ENCODE data around the gene SUMO4. TPM values are rescaled to one million over a fixed set of nuclear protein-coding genes. Genes with fewer than 3 reads are reported as not detected.

Gene SUMO4
- total and polyA plus RNA-seq, 9 of the 15 experiments (the other 6 are each of a cell fraction or from before 2014, with no cell fraction given), result 0.20 to 1.9 (median 0.50) TPM; not detected in 2

DNA sequence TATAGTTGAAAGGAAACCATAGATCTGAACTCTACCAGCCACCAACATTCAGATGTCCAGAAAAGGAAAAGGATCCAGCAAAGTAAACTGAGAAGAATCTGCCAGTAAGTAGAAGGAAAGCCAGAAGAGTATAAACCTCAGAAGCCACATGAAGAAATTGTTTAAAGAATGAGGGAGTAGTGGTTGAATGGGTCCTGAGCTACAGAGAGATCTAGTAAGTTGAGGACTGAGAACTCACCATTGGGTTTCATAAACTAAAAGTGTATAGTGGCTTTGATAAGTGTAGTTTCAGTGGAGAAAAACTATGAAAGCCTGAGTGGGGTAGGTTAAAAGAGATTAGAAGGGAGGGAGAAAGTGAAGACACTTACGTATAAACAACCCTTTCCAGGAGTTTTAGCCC lies 32.0 kb upstream of the SUMO4 start:
- 57% methylated on average over 1 of the region's 1 CpG for WGBS (ENCODE audit: insufficient coverage, low coverage, missing lambda C conversion rate)
- H3K36me3 ChIP-seq (ENCODE audit: control insufficient read depth, insufficient read depth, low read length), result peaks cover 11% of the 10 kb centered on the region; the same call in 1 of the 3 replicates
- no peaks in the 10 kb centered on the region for H3K27me3 ChIP-seq (ENCODE audit: control insufficient read depth in 2 of 2, insufficient read depth in 2 of 2, low read length in 2 of 2)
- FAIRE-seq, result no peak
- H3K9ac ChIP-seq (ENCODE audit: insufficient read depth in 1 of 2, low read depth in 2 of 2, low read length in 2 of 2), result no peak overlapping the region
- H3K79me2 ChIP-seq (ENCODE audit: control insufficient read depth, insufficient read depth, low read length), result peaks cover 48% of the 10 kb centered on the region
- CTCF ChIA-PET (ENCODE audit: low intra/inter-chr PET ratio), result no interaction called here
- H3K9me3 ChIP-seq (replicated peaks; ENCODE audit: control insufficient read depth, insufficient read depth, low read depth, low read length), result no peaks in the 10 kb centered on the region
- peaks cover 3% of the 10 kb centered on the region for H3K9me1 ChIP-seq (ENCODE audit: control insufficient read depth, insufficient read depth, low read length)
- no peak overlapping the region for H3K27ac ChIP-seq (ENCODE audit: extremely low read depth, low read depth, low read length)
- POLR2A ChIA-PET, result interaction anchor here (0.8 to 1.2 kb wide), 2 partner anchors 9 to 10 kb away, joined by 3 read pairs; no protein-coding TSS in a partner anchor
- BruUV-seq (replicated peaks), result no TSS peak
- H3K4me2 ChIP-seq (ENCODE audit: insufficient read depth, low read length), result no peak overlapping the region
- TF ChIP-seq NFE2 (IDR thresholded peaks at IDR 0.05; ENCODE audit: low read depth) (no peak), ZNF57 (CRISPR knock-in tag; IDR thresholded peaks at IDR 0.05) (no peak), KDM2B (CRISPR knock-in tag; IDR thresholded peaks at IDR 0.05) (no peak), FOXJ3 (CRISPR knock-in tag; IDR thresholded peaks at IDR 0.05) (no peak), TCF7L2 (IDR thresholded peaks at IDR 0.05; ENCODE audit: low read depth, low read length) (no peak), KLF10 (CRISPR knock-in tag; IDR thresholded peaks at IDR 0.05) (no peak), BCL6 (CRISPR knock-in tag; IDR thresholded peaks at IDR 0.05) (no peak), TCF3 (CRISPR knock-in tag; IDR thresholded peaks at IDR 0.05) (no peak), ZNF668 (CRISPR knock-in tag; IDR thresholded peaks at IDR 0.05) (no peak)
- TF ChIP-seq, protein P1, sequence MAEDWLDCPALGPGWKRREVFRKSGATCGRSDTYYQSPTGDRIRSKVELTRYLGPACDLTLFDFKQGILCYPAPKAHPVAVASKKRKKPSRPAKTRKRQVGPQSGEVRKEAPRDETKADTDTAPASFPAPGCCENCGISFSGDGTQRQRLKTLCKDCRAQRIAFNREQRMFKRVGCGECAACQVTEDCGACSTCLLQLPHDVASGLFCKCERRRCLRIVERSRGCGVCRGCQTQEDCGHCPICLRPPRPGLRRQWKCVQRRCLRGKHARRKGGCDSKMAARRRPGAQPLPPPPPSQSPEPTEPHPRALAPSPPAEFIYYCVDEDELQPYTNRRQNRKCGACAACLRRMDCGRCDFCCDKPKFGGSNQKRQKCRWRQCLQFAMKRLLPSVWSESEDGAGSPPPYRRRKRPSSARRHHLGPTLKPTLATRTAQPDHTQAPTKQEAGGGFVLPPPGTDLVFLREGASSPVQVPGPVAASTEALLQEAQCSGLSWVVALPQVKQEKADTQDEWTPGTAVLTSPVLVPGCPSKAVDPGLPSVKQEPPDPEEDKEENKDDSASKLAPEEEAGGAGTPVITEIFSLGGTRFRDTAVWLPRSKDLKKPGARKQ (CRISPR knock-in tag; IDR thresholded peaks at IDR 0.05), result no peak
- H4K20me1 ChIP-seq (replicated peaks; ENCODE audit: control insufficient read depth, insufficient read depth, low read length), result peaks cover 8% of the 10 kb centered on the region; the same call in 1 of the 2 replicates
- in situ Hi-C loops (cut with MboI) (no loop called here), intact Hi-C loops (cut with micrococcal nuclease) (no loop called here)
- no peak for ATAC-seq
- H3K4me3 ChIP-seq, result no peak overlapping the region
- H3K4me1 ChIP-seq (replicated peaks in 1 of 2; ENCODE audit: control insufficient read depth in 2 of 2, insufficient read depth in 2 of 2, low read length in 2 of 2), result peaks cover 0 to 11% of the 10 kb centered on the region in 2 experiments; a peak in 2 of 5 replicates
- DNase-seq (ENCODE audit: extremely low read depth in 1 of 4, low spot score in 3 of 4), result no peak
- H2AFZ ChIP-seq (ENCODE audit: low read depth, low read length), result no peak overlapping the region

Data from K562 (cell line).